NCI-H748 (cell line): ENCODE data around the gene PIEZO1.

ENCODE experiments used
- DNase-seq: peaks from one replicate; lab custom pipeline; 2025; ENCODE audit not compliant: unreplicated experiment; lab: John Stamatoyannopoulos, UW

The PIEZO1 gene

DNA sequence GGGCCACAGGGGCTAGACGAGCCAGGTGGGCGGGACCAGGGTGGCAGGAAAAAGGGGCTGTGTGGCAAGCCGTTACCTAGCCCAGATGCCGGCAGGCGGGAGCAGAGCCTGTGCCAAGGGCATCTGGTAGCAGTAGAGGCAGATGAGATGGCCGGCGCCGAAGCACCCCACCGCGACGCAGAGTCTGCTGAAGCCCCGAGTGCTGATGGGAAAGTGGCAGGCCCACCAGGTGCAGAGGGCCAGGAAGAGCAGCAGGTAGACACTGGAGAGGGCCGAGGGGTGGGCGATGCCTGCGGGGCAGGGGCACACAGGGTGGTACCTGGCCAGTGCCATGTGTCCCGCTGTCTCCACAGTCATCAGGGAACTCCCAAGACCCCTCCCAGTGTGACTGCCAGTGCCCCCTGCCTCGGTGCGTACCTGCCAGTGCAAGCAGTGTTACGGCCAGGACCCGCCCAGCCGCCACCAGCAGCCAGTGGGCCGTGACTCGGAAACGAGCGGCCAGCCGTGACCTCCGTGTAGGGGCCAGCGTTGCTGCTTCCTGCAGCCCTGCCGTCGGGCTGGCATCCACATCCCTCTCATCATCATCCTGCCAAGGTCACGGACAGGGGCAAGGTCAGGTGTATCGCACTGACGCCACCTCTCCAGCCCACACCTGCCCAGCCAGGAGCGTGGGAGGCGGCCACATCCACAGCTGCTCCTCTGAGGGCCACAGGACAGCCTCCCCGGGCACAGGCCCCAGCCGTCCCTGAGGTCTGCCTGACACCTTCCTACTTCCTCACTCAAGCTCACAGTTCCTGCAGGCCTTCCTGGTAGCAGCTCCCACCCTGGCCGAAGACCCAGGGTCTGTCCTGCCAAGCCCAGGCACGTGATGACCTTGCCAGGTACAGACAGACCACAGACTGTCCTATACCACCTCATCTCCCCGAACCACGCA lies 46.6 kb downstream of the PIEZO1 start:
- no peak for DNase-seq

GRCh38 chr16:88737298-88738150 lies 47.5 kb downstream of the PIEZO1 start:
- DNase-seq: peak; percentile 73

GRCh38 chr16:88736496-88736895 lies 48.5 kb downstream of the PIEZO1 start:
- DNase-seq: no peak

- no peak for DNase-seq
These were observed 48.9 kb downstream of the PIEZO1 start for GRCh38 chr16:88736088-88736487.

GRCh38 chr16:88735616-88736015 lies 49.4 kb downstream of the PIEZO1 start:
- DNase-seq: no peak

DNA sequence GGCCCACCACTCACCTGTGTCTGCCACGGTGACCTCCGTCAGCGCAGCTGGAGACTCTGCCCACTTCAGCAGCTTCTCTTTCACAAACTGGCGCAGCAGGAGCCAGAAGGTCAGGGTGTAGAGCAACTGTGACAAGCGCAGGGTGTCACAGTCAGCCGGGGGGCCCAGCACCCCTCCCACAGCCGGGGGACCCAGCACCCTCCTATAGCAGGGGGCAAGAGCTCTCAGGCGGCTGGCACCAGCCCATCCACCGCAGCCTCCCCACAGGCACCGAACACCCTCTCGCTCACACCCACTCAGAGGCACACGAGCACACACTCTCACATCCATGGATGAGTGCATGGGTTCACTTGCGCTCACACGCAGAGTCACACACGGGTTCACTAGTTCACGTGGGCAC lies 49.9 kb downstream of the PIEZO1 start:
- DNase-seq: no peak

DNA sequence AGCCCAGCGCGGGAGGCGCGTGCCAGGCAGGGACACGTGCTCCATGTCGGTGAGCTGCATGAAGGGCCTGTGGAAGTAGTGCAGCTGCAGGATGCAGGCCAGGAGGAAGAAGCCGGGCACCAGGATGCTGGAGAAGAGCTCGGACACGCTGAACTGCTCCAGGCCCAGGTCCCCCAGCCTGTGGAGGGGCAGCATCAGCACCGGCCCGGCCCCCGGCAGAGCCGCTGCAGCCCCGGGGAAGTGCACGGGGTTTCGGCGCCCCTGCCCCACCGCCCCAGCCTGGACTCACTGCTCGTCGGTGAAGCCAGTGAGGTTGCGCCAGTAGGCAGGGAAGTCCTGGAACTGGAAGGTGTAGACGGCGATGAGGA lies 50.7 kb downstream of the PIEZO1 start:
- DNase-seq: peak; percentile 29

DNA sequence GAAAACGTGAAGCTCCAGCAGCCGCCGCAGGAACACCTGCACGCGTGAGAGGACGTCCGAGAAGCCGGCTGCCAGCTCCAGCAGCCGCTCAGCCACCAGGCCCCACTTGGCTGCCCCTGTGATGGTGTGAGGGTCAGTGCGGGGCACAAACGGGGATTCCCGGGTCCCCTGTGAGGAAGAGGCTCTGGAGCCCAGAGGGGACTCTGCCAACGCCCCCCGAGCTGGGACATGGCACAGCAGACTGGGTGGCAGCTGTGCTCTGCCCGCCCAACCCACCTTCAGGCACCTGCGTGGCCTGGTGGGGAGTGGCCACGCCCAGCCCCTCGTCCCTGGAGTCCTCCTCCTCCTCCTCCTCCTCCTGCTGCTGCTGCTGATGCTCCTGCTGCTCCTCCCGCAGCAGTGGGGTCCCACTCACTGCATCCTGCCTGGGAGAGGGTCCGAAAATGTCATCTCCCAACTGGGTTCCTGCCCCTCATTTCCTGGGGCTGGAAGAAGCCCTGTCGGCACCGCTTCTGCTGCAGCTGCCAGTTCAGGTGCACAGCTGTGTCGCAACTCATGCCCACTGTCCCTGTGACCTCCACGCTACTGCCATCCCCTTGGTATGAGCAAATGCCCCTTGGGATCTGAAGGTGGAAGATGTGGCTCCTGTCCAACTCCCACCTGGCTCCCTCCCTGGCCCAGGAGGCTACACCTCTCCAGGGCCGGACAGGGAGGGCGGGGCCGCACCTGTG lies 51.2 kb downstream of the PIEZO1 start:
- no peak for DNase-seq

DNA sequence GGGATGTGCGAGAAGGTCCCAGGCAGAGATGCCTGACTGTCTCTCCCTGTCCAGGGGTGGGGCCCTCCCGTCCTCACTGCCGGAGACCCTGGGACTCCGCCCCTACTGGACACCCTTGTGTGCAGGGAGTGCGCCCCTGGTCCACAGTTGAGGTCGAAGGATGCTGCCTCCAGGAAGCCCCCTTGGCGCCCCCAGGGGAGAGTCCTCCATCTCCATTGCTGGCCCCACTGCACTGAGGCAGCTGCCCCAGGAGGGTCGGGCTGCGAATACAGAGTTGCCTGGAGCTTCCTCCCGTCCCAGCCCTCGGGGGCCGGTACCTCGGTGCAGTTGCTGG lies 52.1 kb downstream of the PIEZO1 start:
- DNase-seq: no peak

GRCh38 chr16:88732172-88732960 lies 52.7 kb downstream of the PIEZO1 start:
- DNase-seq: peak; percentile 7

GRCh38 chr16:88731699-88732098 lies 53.3 kb downstream of the PIEZO1 start:
- DNase-seq: peak; percentile 4

DNA sequence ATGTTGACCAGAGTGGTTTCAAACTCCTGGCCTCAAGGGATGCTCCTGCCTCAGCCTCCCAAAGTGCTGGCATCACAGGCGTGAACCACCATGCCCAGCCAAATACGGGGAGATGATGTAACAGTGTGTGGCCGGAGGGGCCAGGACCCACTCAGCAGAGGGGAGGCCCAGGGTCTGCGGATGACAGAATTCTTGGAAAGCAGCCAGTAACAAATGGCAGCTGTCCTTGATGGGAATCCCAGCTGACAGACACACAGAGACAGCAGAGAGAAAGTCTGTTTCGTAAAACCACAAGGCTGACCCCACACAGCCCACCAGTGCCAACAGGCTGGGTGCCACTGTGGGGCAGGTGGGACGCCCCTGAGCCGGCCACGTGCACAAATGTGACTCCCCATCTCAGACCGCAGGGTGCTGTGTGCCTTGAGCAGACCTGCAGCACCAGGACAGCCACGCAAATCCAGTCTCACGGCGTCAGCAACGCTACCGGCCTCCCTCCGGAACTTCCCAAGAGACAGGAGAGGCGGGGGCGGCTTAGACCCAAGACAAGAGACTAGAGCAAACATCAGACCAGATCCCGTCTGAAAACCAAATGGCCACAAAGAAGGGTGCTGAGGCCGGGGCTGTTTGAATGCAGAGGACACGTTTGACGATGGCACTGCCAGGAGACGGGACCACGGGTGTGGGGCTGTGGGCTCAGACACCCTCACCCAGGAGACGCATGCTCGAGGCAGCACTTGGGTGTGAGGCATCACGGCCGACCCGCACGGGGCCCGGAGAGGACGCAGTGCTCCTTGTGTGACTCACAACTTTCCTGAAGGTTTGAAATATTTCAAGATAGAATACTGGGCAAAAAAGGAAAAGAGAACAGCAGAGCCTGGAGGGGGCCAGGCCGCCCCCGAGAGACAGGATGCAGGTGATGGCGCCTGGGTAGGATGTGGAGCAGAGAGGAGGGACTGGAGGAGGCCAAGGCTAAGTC lies 54.1 kb downstream of the PIEZO1 start:
- no peak for DNase-seq

- no peak for DNase-seq
These were observed 57.1 kb downstream of the PIEZO1 start for GRCh38 chr16:88727871-88728270.

GRCh38 chr16:88726981-88727380 lies 58.0 kb downstream of the PIEZO1 start:
- peak; percentile 8 for DNase-seq

DNA sequence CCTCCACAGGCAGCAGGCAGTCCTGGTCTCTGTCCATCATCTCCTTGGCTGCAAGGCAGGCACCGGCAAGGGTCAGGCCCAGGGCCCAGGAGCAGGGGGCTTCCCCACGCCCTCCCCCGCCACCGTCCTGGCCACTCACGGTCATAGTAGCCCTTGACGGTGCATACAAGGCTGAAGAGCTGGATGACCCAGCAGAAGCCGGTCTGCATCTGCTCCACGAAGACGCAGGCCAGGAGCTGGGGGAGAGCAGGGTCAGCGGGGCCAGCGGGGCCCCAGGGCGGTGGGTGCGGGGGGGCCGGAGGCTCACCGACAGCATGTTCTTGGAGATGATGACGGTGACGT lies 58.6 kb downstream of the PIEZO1 start:
- DNase-seq: no peak

DNA sequence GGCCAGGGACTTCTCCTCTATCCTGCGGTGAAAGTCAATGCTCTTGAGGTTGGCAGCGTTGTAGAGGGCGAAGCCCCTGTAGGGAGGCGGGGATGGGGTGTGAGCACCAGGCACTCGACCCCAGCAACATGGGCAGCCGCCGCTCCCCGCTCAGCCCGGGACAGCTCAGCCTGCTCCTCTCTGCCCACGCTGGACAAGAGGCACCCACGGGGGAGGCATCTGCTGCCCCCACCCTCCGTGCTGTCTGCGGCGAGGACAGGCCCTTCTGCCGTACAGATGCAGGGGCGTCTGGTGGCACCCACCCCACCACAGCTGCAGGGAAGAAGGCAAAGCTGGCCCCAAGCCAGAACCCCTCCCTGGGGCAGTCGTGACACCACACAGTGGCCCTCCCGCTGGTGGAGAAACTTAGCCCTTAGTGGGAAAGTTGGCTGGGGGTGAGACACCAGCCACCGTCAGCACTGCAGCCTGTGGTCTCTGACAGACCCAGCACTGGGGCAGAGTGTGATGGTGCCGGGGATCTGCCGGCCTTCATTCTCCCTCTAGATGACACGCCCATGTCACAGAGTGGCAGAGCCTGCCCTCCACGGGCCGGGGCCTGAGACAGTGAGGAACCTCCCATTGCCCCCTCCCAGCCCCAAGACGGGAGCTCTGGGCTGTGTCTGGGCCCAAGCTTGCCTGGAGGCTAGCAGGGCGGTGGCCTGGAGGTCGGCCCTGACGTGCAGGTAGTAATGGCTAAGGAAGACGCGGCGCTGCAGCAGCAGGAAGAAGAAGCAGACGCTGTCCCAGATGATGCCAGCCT lies 59.2 kb downstream of the PIEZO1 start:
- no peak for DNase-seq

- no peak for DNase-seq
These were observed 60.0 kb downstream of the PIEZO1 start for GRCh38 chr16:88724855-88725555.

- no peak for DNase-seq
These were observed 61.1 kb downstream of the PIEZO1 start for GRCh38 chr16:88723911-88724310.
